OCI-LY3 (cell line): Measurements from ENCODE around the gene ELOB.

Experiments used
- EZH2phosphoT487 ChIP-seq: fragments of 200-600 bp; shearing (Covaris generic); IDR thresholded peaks from 2 replicates; pipeline ENCODE4 v1.6.1; 2018; ENCODE audit warnings: antibody characterized with exemption, mixed run types, low read depth
- TF ChIP-seq, protein P1 (sequence below): fragments of 200-600, 300-600 bp; sonication (generic); IDR thresholded peaks from 2 replicates; pipeline ENCODE4 v1.5.1; 2014; ENCODE audit warnings: antibody characterized with exemption, low read length, low read depth

DNA sequence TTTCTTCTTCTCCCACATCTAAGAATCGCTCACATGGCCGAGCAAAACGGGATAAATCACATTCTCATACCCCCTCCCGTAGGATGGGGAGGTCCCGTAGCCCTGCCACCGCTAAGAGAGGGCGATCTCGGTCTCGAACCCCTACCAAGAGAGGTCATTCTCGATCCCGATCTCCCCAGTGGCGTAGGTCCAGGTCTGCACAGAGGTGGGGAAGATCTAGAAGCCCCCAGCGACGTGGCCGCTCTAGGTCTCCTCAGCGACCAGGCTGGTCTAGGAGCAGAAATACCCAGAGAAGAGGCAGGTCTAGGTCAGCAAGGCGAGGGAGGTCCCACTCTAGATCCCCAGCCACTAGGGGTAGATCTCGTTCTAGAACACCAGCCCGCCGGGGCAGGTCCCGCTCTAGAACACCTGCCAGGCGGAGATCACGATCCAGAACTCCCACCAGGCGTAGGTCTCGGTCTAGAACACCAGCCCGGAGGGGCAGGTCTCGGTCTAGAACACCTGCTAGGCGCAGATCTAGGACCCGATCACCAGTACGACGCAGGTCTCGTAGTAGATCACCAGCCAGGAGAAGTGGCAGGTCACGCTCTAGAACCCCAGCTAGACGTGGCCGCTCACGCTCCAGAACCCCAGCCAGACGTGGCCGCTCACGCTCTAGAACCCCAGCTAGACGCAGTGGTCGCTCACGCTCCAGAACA, 15.0 kb downstream of the ELOB start:
- TF ChIP-seq, protein P1, sequence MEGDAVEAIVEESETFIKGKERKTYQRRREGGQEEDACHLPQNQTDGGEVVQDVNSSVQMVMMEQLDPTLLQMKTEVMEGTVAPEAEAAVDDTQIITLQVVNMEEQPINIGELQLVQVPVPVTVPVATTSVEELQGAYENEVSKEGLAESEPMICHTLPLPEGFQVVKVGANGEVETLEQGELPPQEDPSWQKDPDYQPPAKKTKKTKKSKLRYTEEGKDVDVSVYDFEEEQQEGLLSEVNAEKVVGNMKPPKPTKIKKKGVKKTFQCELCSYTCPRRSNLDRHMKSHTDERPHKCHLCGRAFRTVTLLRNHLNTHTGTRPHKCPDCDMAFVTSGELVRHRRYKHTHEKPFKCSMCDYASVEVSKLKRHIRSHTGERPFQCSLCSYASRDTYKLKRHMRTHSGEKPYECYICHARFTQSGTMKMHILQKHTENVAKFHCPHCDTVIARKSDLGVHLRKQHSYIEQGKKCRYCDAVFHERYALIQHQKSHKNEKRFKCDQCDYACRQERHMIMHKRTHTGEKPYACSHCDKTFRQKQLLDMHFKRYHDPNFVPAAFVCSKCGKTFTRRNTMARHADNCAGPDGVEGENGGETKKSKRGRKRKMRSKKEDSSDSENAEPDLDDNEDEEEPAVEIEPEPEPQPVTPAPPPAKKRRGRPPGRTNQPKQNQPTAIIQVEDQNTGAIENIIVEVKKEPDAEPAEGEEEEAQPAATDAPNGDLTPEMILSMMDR: no peak
- TF ChIP-seq EZH2phosphoT487: no peak
